Prostate gland (tissue), 2 donors: Measurements from ENCODE around the gene SPATA2. TPM values are rescaled to one million over a fixed set of nuclear protein-coding genes. Genes with fewer than 3 reads are reported as not detected.
A peak's percentile ranks its signal among the peaks of the same experiment; 100 is the strongest.
"Not testable (repeated sequence)": the region's sequence is repeated elsewhere in the genome, so short reads cannot be mapped to it uniquely, and the experiment has no call there.

Experiments used
- DNase-seq: peaks from one replicate; pipeline ENCODE4 v3.0.0-alpha.2; 2019; ENCODE audit warnings: low spot score
- H3K27ac ChIP-seq, 2 donors: fragments of 200-600 bp; sonication (generic); 2 replicates each; pipeline ENCODE4 v1.5.1; 2017 to 2019
- H3K27me3 ChIP-seq: fragments of 200-600 bp; sonication (generic); replicated peaks from 2 replicates; pipeline ENCODE4 v1.5.1; 2019; ENCODE audit not compliant: insufficient read depth
- H3K36me3 ChIP-seq, 2 donors: fragments of 200-600 bp; sonication (generic); 1 replicate in 1 of 2; 2 replicates in 1 of 2; pipeline versions ENCODE4 v1.5.1 to v1.8.1; 2017 to 2019
- H3K4me1 ChIP-seq: fragments of 200-600 bp; sonication (generic); replicated peaks from 2 replicates; pipeline ENCODE4 v1.5.1; 2019
- H3K4me3 ChIP-seq, 2 donors: fragments of 200-600 bp; sonication (generic); 2 replicates each; pipeline ENCODE4 v1.5.1; 2017 to 2019
- H3K9me3 ChIP-seq: fragments of 200-600 bp; sonication (generic); 2 replicates; pipeline ENCODE4 v1.5.1; 2017
- POLR2A ChIP-seq: fragments of 450-650 bp; IDR thresholded peaks from one replicate; pipeline ENCODE4 v1.6.1; 2016; ENCODE audit warnings: antibody characterized with exemption, mild to moderate bottlenecking
- POLR2AphosphoS5 ChIP-seq: sonication (generic); formaldehyde crosslinking; IDR thresholded peaks from one replicate; pipeline ENCODE4 v1.6.1; 2017; ENCODE audit warnings: antibody characterized with exemption
- WGBS: methylation state at CpG from one replicate; pipeline ENCODE4 v1.1.5; 2018; 5-methylcytosine and 5-hydroxymethylcytosine counted together
- intact Hi-C: fragments of 100-400 bp; cut with DNase I; formaldehyde crosslinking; loops from one replicate; pipeline ENCODE4 v1.14.2; 2022
- total RNA-seq, 2 donors: library from RNA; depleted of rRNA; stranded (reverse); fragments of >200 nt; gene quantifications; one replicate each; pipeline ENCODE4 v1.1.0, GENCODE V29; 2016
- TF ChIP-seq, protein P1 (sequence below), 4 experiments: fragments of 200-600 bp in 2 of 4; fragments of 450-650 bp in 2 of 4; sonication (generic) in 2 of 4; IDR thresholded peaks; 1 replicate in 3 of 4; 2 replicates in 1 of 4; pipeline ENCODE4 v1.5.1; 2016 to 2019; ENCODE audit warnings: antibody characterized with exemption in 4 of 4, mild to moderate bottlenecking in 2 of 4, moderate library complexity in 2 of 4

SPATA2 gene
- 10 to 100 TPM in 1 of 2 donors, 1 to 10 TPM in 1; 9.2 to 15.2 TPM for total RNA-seq

DNA sequence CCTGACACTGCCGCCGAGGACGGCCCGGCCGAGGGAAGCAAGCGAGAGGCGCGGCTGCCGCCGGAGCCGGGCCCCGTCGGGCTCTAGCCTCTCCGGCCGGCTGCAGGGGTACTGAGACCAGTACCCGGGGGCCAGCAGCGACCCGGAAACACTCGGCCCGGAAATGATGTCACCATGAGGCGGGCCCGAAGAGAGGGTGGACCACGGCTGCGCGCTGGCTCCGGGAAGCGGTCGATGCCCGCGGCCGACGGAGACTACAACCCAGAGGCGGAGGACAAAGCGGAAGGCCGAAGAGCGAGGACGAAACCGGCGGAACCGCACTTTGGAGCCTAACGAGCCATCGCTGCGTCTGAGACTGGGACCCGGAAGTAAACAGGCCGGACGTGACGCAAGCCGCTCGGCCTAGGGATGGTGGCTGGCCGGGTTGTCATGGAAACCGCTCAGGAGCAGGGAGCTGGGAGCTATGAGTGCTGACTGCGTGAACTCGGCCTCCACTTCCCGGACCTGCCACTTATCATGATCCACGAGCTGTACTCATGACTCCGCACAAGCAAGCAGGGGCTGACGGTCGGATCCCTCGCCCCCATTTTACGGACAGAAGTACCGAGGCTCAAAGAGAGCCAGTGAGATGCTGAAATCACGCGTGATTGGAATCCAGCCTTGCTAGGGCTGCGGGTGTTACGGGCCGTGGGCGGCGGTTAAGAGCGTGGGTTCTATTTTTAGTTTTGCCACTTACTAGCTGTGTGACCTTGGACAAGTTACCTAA lies at the start of gene SPATA2:
Gene SPATA2 (minus strand): TSS at position 150 of the 766 bp plus-strand sequence. CDS start 7,039 bp downstream, outside the sequence.
- H3K36me3 ChIP-seq, result no peaks in the 10 kb centered on the region
- H3K27ac ChIP-seq, result peak within 1 kb of the TSS; percentile 99
- DNase-seq, result peak; percentile 93
- under 1% methylated on average over 58 of the region's 69 CpGs for WGBS
- intact Hi-C loops, result loop anchor here (1.0 kb wide), 1 partner anchor 21 kb away; the partner anchor contains the start of gene RNF114
- peak within 1 kb of the TSS; percentile 99 for H3K4me3 ChIP-seq
- no peaks in the 10 kb centered on the region for H3K27me3 ChIP-seq
- H3K9me3 ChIP-seq, result no peaks in the 10 kb centered on the region
- peak; percentile 62 for TF ChIP-seq POLR2A
- TF ChIP-seq, protein P1, sequence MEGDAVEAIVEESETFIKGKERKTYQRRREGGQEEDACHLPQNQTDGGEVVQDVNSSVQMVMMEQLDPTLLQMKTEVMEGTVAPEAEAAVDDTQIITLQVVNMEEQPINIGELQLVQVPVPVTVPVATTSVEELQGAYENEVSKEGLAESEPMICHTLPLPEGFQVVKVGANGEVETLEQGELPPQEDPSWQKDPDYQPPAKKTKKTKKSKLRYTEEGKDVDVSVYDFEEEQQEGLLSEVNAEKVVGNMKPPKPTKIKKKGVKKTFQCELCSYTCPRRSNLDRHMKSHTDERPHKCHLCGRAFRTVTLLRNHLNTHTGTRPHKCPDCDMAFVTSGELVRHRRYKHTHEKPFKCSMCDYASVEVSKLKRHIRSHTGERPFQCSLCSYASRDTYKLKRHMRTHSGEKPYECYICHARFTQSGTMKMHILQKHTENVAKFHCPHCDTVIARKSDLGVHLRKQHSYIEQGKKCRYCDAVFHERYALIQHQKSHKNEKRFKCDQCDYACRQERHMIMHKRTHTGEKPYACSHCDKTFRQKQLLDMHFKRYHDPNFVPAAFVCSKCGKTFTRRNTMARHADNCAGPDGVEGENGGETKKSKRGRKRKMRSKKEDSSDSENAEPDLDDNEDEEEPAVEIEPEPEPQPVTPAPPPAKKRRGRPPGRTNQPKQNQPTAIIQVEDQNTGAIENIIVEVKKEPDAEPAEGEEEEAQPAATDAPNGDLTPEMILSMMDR (IDR thresholded peaks at IDR 0.05), result no peak
- TF ChIP-seq POLR2AphosphoS5, result peak; percentile 90
- H3K4me1 ChIP-seq, result peaks cover 13% of the 10 kb centered on the region

DNA sequence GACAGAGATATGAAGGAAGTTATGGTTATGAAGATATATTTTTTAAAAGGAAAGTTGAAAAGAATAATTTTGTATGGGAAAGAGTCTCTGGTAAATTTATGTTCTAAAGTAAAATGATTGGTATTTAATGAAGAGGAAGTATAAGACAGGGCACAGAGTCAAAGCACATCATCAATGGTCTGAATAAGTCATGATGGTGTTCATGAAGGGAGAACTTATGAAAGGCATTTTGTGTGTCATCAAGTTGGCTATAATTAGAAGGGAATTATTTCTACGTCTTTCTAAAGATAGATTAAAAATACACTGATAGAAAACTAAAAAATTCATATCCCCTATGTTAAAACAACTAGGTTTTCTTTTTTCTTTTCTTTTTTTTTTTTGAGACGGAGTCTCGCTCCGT lies 46.1 kb upstream of the SPATA2 start:
- 88% methylated on average over 4 of the region's 4 CpGs for WGBS
- Histone ChIP-seq H3K4me1 (no peaks in the 10 kb centered on the region), H3K4me3 (no peak overlapping the region), H3K9me3 (no peaks in the 10 kb centered on the region), H3K27me3 (no peaks in the 10 kb centered on the region), H3K36me3 (no peaks in the 10 kb centered on the region), H3K27ac (no peak overlapping the region)
- TF ChIP-seq, protein P1 (IDR thresholded peaks at IDR 0.05), result no peak
- TF ChIP-seq POLR2AphosphoS5 (no peak), POLR2A (no peak)
- DNase-seq, result no peak
- intact Hi-C loops, result no loop called here

DNA sequence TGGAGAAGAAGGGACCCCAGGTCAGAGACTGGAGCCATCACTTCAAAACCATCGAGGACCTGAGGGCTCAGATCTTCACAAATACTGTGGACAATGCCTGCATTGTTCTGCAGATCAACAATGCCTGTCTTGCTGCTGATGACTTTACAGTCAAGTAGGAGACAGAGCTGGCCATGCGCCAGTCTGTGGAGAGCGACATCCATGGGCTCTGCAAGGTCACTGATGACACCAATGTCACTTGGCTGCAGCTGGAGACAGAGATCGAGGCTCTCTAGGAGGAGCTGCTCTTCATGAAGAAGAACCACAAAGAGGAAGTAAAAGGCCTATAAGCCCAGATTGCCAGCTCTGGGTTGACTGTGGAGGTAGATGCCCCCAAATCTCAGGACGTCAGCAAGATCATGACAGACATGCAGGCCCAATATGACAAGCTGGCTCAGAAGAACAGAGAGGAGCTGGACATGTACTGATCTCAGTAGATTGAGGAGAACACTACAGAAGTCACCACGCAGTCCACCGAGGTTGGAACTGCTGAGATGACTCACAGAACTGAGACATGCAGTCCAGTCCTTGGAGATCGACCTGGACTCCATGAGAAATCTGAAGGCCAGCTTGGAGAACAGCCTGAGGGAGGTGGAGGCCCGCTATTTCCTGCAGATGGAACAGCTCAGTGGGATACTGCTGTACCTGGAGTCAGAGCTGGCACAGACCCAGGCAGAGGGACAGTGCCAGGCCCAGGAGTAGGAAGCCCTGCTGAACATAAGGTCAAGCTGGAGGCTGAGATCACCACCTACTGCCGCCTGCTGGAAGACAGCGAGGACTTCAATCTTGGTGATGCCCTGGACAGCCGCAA lies 42.0 kb upstream of the SPATA2 start:
- 89% methylated on average over 12 of the region's 12 CpGs for WGBS
- H3K9me3 ChIP-seq, H3K4me1 ChIP-seq, H3K4me3 ChIP-seq, DNase-seq, H3K36me3 ChIP-seq, intact Hi-C loops, H3K27ac ChIP-seq, H3K27me3 ChIP-seq: not testable (repeated sequence)

- Histone ChIP-seq H3K27me3 (no peaks in the 10 kb centered on the region), H3K4me3 (no peak overlapping the region), H3K4me1 (no peaks in the 10 kb centered on the region), H3K36me3 (peaks cover 0 to 16% of the 10 kb centered on the region in 2 donors), H3K9me3 (no peaks in the 10 kb centered on the region), H3K27ac (no peak overlapping the region)
- TF ChIP-seq POLR2AphosphoS5 (no peak), POLR2A (no peak)
- TF ChIP-seq, protein P1 (IDR thresholded peaks at IDR 0.05), result no peak
- no peak for DNase-seq
- intact Hi-C loops, result no loop called here
- 95% methylated on average over 18 of the region's 18 CpGs for WGBS
Observed at GRCh38 chr20:49956689-49957088, 41.4 kb upstream of the SPATA2 start.

GRCh38 chr20:49955830-49956396 lies 40.6 kb upstream of the SPATA2 start:
- H3K9me3 ChIP-seq, H3K27me3 ChIP-seq, intact Hi-C loops, H3K4me1 ChIP-seq, H3K4me3 ChIP-seq, H3K27ac ChIP-seq, DNase-seq: not testable (repeated sequence)
- WGBS, result 91% methylated on average over 12 of the region's 12 CpGs
- H3K36me3 ChIP-seq, result peaks cover 0 to 17% of the 10 kb centered on the region in 2 donors
